ENCODE data around the gene GAB3.

- TF ChIP-seq, protein P1, sequence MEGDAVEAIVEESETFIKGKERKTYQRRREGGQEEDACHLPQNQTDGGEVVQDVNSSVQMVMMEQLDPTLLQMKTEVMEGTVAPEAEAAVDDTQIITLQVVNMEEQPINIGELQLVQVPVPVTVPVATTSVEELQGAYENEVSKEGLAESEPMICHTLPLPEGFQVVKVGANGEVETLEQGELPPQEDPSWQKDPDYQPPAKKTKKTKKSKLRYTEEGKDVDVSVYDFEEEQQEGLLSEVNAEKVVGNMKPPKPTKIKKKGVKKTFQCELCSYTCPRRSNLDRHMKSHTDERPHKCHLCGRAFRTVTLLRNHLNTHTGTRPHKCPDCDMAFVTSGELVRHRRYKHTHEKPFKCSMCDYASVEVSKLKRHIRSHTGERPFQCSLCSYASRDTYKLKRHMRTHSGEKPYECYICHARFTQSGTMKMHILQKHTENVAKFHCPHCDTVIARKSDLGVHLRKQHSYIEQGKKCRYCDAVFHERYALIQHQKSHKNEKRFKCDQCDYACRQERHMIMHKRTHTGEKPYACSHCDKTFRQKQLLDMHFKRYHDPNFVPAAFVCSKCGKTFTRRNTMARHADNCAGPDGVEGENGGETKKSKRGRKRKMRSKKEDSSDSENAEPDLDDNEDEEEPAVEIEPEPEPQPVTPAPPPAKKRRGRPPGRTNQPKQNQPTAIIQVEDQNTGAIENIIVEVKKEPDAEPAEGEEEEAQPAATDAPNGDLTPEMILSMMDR (IDR thresholded peaks at IDR 0.05) = no peak
- TF ChIP-seq POLR2A (IDR thresholded peaks at IDR 0.05; ENCODE audit: low read depth) = no peak
Measured at GRCh38 chrX:154784149-154784995, 33.5 kb upstream of the GAB3 start.
